Astrocyte of the cerebellum (primary cell): ENCODE data around the gene OLFM3.

Source experiments
- DNase-seq: peaks from one replicate; pipeline ENCODE4 v3.0.0-alpha.2; 2011; ENCODE audit warnings: low read depth
- H3K4me3 ChIP-seq: 2 replicates; pipeline ENCODE4 v1.5.1; 2011; ENCODE audit warnings: mild to moderate bottlenecking, low read depth, low read length, moderate library complexity
- CTCF ChIP-seq: IDR thresholded peaks from 2 replicates; pipeline ENCODE4 v1.5.1; 2012; ENCODE audit warnings: low read length, low read depth, moderate library complexity, mild to moderate bottlenecking; ENCODE audit errors: missing control alignments
- in situ Hi-C: cut with HindIII; loops from 2 replicates; pipeline ENCODE4 v1.10.0; 2017; ENCODE audit warnings: low sequenced_read_pairs

Gene OLFM3

GRCh38 chr1:101960142-101960541, 36.6 kb downstream of the OLFM3 start:
- in situ Hi-C loops = no loop called here
- no peak for DNase-seq
- TF ChIP-seq CTCF = no peak

GRCh38 chr1:101959456-101959855, 37.3 kb downstream of the OLFM3 start:
- in situ Hi-C loops = no loop called here
- no peak overlapping the region for H3K4me3 ChIP-seq
- no peak for DNase-seq
- no peak for TF ChIP-seq CTCF

More at GRCh38 chr1:101960142-101960541, 36.6 kb downstream of the OLFM3 start:
- H3K4me3 ChIP-seq = no peak overlapping the region

- no peak overlapping the region for H3K4me3 ChIP-seq
- no peak for DNase-seq
- no peak for TF ChIP-seq CTCF
- in situ Hi-C loops = no loop called here
Observed at GRCh38 chr1:101957771-101958170, 39.0 kb downstream of the OLFM3 start.

- DNase-seq = no peak
- in situ Hi-C loops = no loop called here
- no peak for TF ChIP-seq CTCF
Observed at GRCh38 chr1:101953623-101954022, 43.1 kb downstream of the OLFM3 start.

GRCh38 chr1:101945884-101946283, 50.8 kb downstream of the OLFM3 start:
- no peak for TF ChIP-seq CTCF
- H3K4me3 ChIP-seq = no peak overlapping the region
- in situ Hi-C loops = no loop called here
- no peak for DNase-seq

More at GRCh38 chr1:101953623-101954022, 43.1 kb downstream of the OLFM3 start:
- no peak overlapping the region for H3K4me3 ChIP-seq

GRCh38 chr1:101943237-101943636, 53.5 kb downstream of the OLFM3 start:
- no peak for DNase-seq
- no peak overlapping the region for H3K4me3 ChIP-seq
- in situ Hi-C loops = no loop called here
- no peak for TF ChIP-seq CTCF
